GM21423 (cell line): ENCODE results near the gene RYR3.
"Not testable (repeated sequence)": the region's sequence is repeated elsewhere in the genome, so short reads cannot be mapped to it uniquely, and the experiment has no call there.

Experiments
- ATAC-seq: cut with Tn5 transposase; IDR thresholded peaks from one replicate; pipeline ENCODE4 v1.9.1; 2021; ENCODE audit warnings: mild to moderate bottlenecking, moderate library complexity; ENCODE audit not compliant: unreplicated experiment

Gene RYR3

GRCh38 chr15:33561967-33562366 lies 251.2 kb downstream of the RYR3 start:
- no peak for ATAC-seq

- no peak for ATAC-seq
Measured at GRCh38 chr15:33565094-33565493, 254.3 kb downstream of the RYR3 start.

- ATAC-seq = no peak
Measured at GRCh38 chr15:33567652-33568051, 256.9 kb downstream of the RYR3 start.

GRCh38 chr15:33569036-33569435 lies 258.3 kb downstream of the RYR3 start:
- ATAC-seq = no peak

GRCh38 chr15:33577911-33578310 lies 267.1 kb downstream of the RYR3 start:
- not testable (repeated sequence) for ATAC-seq

- no peak for ATAC-seq
Measured at GRCh38 chr15:33580526-33580925, 269.8 kb downstream of the RYR3 start.

- ATAC-seq = no peak
Measured at GRCh38 chr15:33581032-33581431, 270.3 kb downstream of the RYR3 start.

- no peak for ATAC-seq
Measured at GRCh38 chr15:33584797-33585196, 274.0 kb downstream of the RYR3 start.

GRCh38 chr15:33586786-33587697 lies 276.3 kb downstream of the RYR3 start:
- no peak for ATAC-seq

- ATAC-seq = no peak
Measured at GRCh38 chr15:33587773-33588172, 277.0 kb downstream of the RYR3 start.

GRCh38 chr15:33592864-33593263 lies 282.1 kb downstream of the RYR3 start:
- no peak for ATAC-seq

- ATAC-seq = not testable (repeated sequence)
Measured at GRCh38 chr15:33598382-33598781, 287.6 kb downstream of the RYR3 start.

- no peak for ATAC-seq
Measured at GRCh38 chr15:33600212-33600611, 289.4 kb downstream of the RYR3 start.

GRCh38 chr15:33601461-33601860 lies 290.7 kb downstream of the RYR3 start:
- no peak for ATAC-seq

GRCh38 chr15:33608714-33609113 lies 297.9 kb downstream of the RYR3 start:
- no peak for ATAC-seq

GRCh38 chr15:33612721-33613304 lies 302.0 kb downstream of the RYR3 start:
- no peak for ATAC-seq

- no peak for ATAC-seq
Measured at GRCh38 chr15:33616475-33616874, 305.7 kb downstream of the RYR3 start.

- no peak for ATAC-seq
Measured at GRCh38 chr15:33618350-33618749, 307.6 kb downstream of the RYR3 start.

GRCh38 chr15:33621141-33621540 lies 310.4 kb downstream of the RYR3 start:
- ATAC-seq = no peak

- no peak for ATAC-seq
Measured at GRCh38 chr15:33623010-33623409, 312.2 kb downstream of the RYR3 start.

GRCh38 chr15:33624439-33624838 lies 313.7 kb downstream of the RYR3 start:
- ATAC-seq = no peak

- no peak for ATAC-seq
Measured at GRCh38 chr15:33629647-33630046, 318.9 kb downstream of the RYR3 start.
